Measurements from ENCODE around the gene PNMA8A. TPM values are rescaled to one million over a fixed set of nuclear protein-coding genes. Genes with fewer than 3 reads are reported as not detected.
A peak's percentile ranks its signal among the peaks of the same experiment; 100 is the strongest.

The PNMA8A gene
- total and polyA plus RNA-seq, 7 donors = 1.5 to 8.4 (median 5.3) TPM; not detected in 2

- H3K9me3 ChIP-seq = no peaks in the 10 kb centered on the region
- no peak overlapping the region for H3K27ac ChIP-seq
- peaks cover 0 to 35% (median 27%) of the 10 kb centered on the region in 4 donors for H3K4me1 ChIP-seq
- DNase-seq = no peak
- H3K4me3 ChIP-seq = no peak overlapping the region
- no peaks in the 10 kb centered on the region for H3K36me3 ChIP-seq
- H3K27me3 ChIP-seq = peaks cover 0 to 43% (median 24%) of the 10 kb centered on the region in 3 donors
- 83 to 84% methylated on average over 6 of the region's 6 CpGs for WGBS, 2 donors
- no peak for TF ChIP-seq EP300 (IDR thresholded peaks at IDR 0.05)
- TF ChIP-seq POLR2A (IDR thresholded peaks at IDR 0.05) = no peak
- TF ChIP-seq CTCF (IDR thresholded peaks at IDR 0.05) = no peak
- intact Hi-C loops (cut with DNase I) = no loop called here
These were observed 24.9 kb upstream of the PNMA8A start for GRCh38 chr19:46496304-46496703.

GRCh38 chr19:46495786-46496099, 24.4 kb upstream of the PNMA8A start, which contains the start of gene PNMA8B:
Gene PNMA8B (minus strand): TSS chr19:46495867. CDS start chr19:46495465, 402 bp downstream.
- H3K4me3 ChIP-seq = peak within 1 kb of the TSS; percentile 22 to 53 (median 40)
- WGBS, 2 donors = 6% methylated on average over 29 of the region's 29 CpGs
- TF ChIP-seq EP300 (IDR thresholded peaks at IDR 0.05) (no peak), POLR2AphosphoS5 (IDR thresholded peaks at IDR 0.05) (no peak), CTCF (IDR thresholded peaks at IDR 0.05) (no peak), POLR2A (IDR thresholded peaks at IDR 0.05) (no peak)
- peaks cover 0 to 35% (median 27%) of the 10 kb centered on the region in 4 donors for H3K4me1 ChIP-seq
- H3K27ac ChIP-seq = peak within 1 kb of the TSS in 1 of 4 donors; percentile 21
- H3K36me3 ChIP-seq = no peaks in the 10 kb centered on the region
- peaks cover 0 to 49% (median 29%) of the 10 kb centered on the region in 3 donors for H3K27me3 ChIP-seq
- H3K9me3 ChIP-seq = no peaks in the 10 kb centered on the region
- intact Hi-C loops (cut with DNase I) = no loop called here
- peak; percentile 83 for DNase-seq

GRCh38 chr19:46494941-46495785, 23.8 kb upstream of the PNMA8A start:
- no peak for DNase-seq
- H3K4me3 ChIP-seq = peak overlapping the region; percentile 22 to 53 (median 40)
- intact Hi-C loops (cut with DNase I) = no loop called here
- no peak for TF ChIP-seq POLR2A (IDR thresholded peaks at IDR 0.05)
- TF ChIP-seq POLR2AphosphoS5 (IDR thresholded peaks at IDR 0.05) = no peak
- no peak for TF ChIP-seq CTCF (IDR thresholded peaks at IDR 0.05)
- TF ChIP-seq EP300 (IDR thresholded peaks at IDR 0.05) = no peak
- H3K9me3 ChIP-seq = no peaks in the 10 kb centered on the region
- H3K4me1 ChIP-seq = peaks cover 0 to 36% (median 28%) of the 10 kb centered on the region in 4 donors
- no peaks in the 10 kb centered on the region for H3K36me3 ChIP-seq
- 35 to 55% methylated on average over 49 of the region's 49 CpGs for WGBS, 2 donors
- peak overlapping the region in 1 of 4 donors; percentile 21 for H3K27ac ChIP-seq
- H3K27me3 ChIP-seq = peaks cover 0 to 53% (median 32%) of the 10 kb centered on the region in 3 donors

GRCh38 chr19:46494146-46494940, 23.0 kb upstream of the PNMA8A start:
- intact Hi-C loops (cut with DNase I) = no loop called here
- Histone ChIP-seq H3K36me3 (no peaks in the 10 kb centered on the region), H3K27me3 (peaks cover 0 to 62% (median 34%) of the 10 kb centered on the region in 3 donors), H3K27ac (peak overlapping the region in 1 of 4 donors; percentile 67), H3K4me1 (peaks cover 0 to 44% (median 36%) of the 10 kb centered on the region in 4 donors), H3K9me3 (no peaks in the 10 kb centered on the region), H3K4me3 (peak overlapping the region in 3 of 4 donors; percentile 39 to 54 (median 52))
- no peak for DNase-seq
- TF ChIP-seq CTCF (IDR thresholded peaks at IDR 0.05) (no peak), EP300 (IDR thresholded peaks at IDR 0.05) (no peak), POLR2A (IDR thresholded peaks at IDR 0.05) (no peak)
- WGBS, 2 donors = 46 to 85% methylated on average over 67 of the region's 67 CpGs

All from sigmoid colon (tissue), 7 donors.